Stomach (tissue), 9 donors: Measurements from ENCODE around the gene NFATC1. TPM values are rescaled to one million over a fixed set of nuclear protein-coding genes. Genes with fewer than 3 reads are reported as not detected.

Source experiments
- DNase-seq, 2 donors: peaks; one replicate each; pipeline versions ENCODE4 v3.0.0 to v3.0.0-alpha.2; 2013 to 2019
- H3K27ac ChIP-seq, 5 donors: fragments of 200-600 bp in 4 of 5; sonication (generic) in 4 of 5; one replicate each; pipeline ENCODE4 v1.5.1; 2013 to 2019; ENCODE audit warnings: mild to moderate bottlenecking in 1 of 5, moderate library complexity in 1 of 5
- H3K27me3 ChIP-seq, 3 donors: fragments of 200-600 bp; sonication (generic); one replicate each; pipeline ENCODE4 v1.5.1; 2017 to 2019; ENCODE audit warnings: mixed run types in 1 of 3
- H3K36me3 ChIP-seq, 4 donors: fragments of 200-600 bp; sonication (generic); 1 replicate in 3 of 4; 2 replicates in 1 of 4; pipeline ENCODE4 v1.5.1; 2016 to 2019
- H3K4me1 ChIP-seq, 4 donors: fragments of 200-600 bp; sonication (generic); one replicate each; pipeline ENCODE4 v1.5.1; 2016 to 2019
- H3K4me3 ChIP-seq, 4 donors: fragments of 200-600 bp; sonication (generic) in 3 of 4; one replicate each; pipeline ENCODE4 v1.5.1; 2016 to 2019; ENCODE audit warnings: mild to moderate bottlenecking in 1 of 4
- H3K9me3 ChIP-seq, 4 donors: fragments of 200-600 bp; sonication (generic); one replicate each; pipeline ENCODE4 v1.5.1; 2016 to 2019
- EP300 ChIP-seq: sonication (generic); formaldehyde crosslinking; IDR thresholded peaks from one replicate; pipeline ENCODE4 v1.6.1; 2017; ENCODE audit warnings: antibody characterized with exemption
- POLR2A ChIP-seq, 4 donors: fragments of 450-650 bp; IDR thresholded peaks; one replicate each; pipeline ENCODE4 v1.6.1; 2016; ENCODE audit warnings: antibody characterized with exemption in 4 of 4, control low read depth in 2 of 4, mild to moderate bottlenecking in 1 of 4, moderate library complexity in 1 of 4
- POLR2AphosphoS5 ChIP-seq, 3 donors: sonication (generic); formaldehyde crosslinking; IDR thresholded peaks; one replicate each; pipeline ENCODE4 v1.6.1; 2016; ENCODE audit warnings: antibody characterized with exemption in 3 of 3
- WGBS, 5 donors: extraction: QIAGEN DNeasy Blood & Tissue Kit in 3 of 5; methylation state at CpG; one replicate each; pipeline versions ENCODE4 v1.1.5 to v1.1.7; 2013 to 2018; 5-methylcytosine and 5-hydroxymethylcytosine counted together
- intact Hi-C: fragments of 100-400 bp; cut with DNase I; formaldehyde crosslinking; loops from one replicate; pipeline ENCODE4 v1.15.1; 2023; ENCODE audit warnings: low total_unique reads
- polyA plus RNA-seq, 3 donors: library from polyadenylated mRNA; stranded (reverse); fragments of 200-250 nt; gene quantifications; one replicate each; pipeline ENCODE4 v1.2.3, GENCODE V29; 2013
- total RNA-seq, 5 donors: library from RNA; depleted of rRNA; stranded (reverse); fragments of >200 nt; gene quantifications; one replicate each; pipeline versions ENCODE4 v1.1.0 to v1.2.3, GENCODE V29; 2014 to 2016
- TF ChIP-seq, protein P1 (sequence below), 7 experiments: fragments of 450-650 bp in 4 of 7; fragments of 200-600 bp in 3 of 7; sonication (generic) in 3 of 7; IDR thresholded peaks; one replicate each; pipeline ENCODE4 v1.5.1; 2016 to 2019; ENCODE audit warnings: antibody characterized with exemption in 7 of 7, control low read depth in 2 of 7, mild to moderate bottlenecking in 1 of 7
- donor health status: healthy with polysubstance abuse.
- donor health status: Bipolar disorder and iron deficiency.
- donor health status: healthy.

NFATC1 gene
- total and polyA plus RNA-seq, 8 donors: 2.6 to 14.0 (median 6.1) TPM

DNA sequence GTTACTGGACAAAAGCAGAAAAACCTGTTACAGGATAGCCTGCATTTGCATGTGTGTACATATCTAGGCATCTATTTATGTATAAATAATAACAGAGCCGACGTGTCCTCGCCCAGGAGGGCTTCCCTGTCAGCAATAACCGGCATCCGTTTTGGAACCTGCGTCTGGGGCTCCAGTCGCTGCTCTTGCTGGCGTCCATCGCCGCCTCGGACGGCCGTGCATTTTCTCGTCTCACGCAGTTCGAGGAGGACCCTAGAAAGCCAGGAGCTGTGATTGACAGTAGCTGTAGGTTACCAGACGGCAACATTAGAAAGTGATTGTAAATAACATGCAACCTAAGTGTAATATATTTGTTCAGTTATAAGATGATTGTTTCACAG is 132.6 kb downstream of the NFATC1 start:
- no peak overlapping the region for H3K4me3 ChIP-seq
- no peaks in the 10 kb centered on the region for H3K9me3 ChIP-seq
- H3K27ac ChIP-seq: no peak overlapping the region
- H3K27me3 ChIP-seq: peaks cover 0 to 39% (median 0%) of the 10 kb centered on the region in 3 donors
- no peak for TF ChIP-seq POLR2A (IDR thresholded peaks at IDR 0.05)
- no peak for TF ChIP-seq EP300
- no peak for TF ChIP-seq POLR2AphosphoS5 (IDR thresholded peaks at IDR 0.05)
- TF ChIP-seq, protein P1, sequence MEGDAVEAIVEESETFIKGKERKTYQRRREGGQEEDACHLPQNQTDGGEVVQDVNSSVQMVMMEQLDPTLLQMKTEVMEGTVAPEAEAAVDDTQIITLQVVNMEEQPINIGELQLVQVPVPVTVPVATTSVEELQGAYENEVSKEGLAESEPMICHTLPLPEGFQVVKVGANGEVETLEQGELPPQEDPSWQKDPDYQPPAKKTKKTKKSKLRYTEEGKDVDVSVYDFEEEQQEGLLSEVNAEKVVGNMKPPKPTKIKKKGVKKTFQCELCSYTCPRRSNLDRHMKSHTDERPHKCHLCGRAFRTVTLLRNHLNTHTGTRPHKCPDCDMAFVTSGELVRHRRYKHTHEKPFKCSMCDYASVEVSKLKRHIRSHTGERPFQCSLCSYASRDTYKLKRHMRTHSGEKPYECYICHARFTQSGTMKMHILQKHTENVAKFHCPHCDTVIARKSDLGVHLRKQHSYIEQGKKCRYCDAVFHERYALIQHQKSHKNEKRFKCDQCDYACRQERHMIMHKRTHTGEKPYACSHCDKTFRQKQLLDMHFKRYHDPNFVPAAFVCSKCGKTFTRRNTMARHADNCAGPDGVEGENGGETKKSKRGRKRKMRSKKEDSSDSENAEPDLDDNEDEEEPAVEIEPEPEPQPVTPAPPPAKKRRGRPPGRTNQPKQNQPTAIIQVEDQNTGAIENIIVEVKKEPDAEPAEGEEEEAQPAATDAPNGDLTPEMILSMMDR (IDR thresholded peaks at IDR 0.05): no peak
- intact Hi-C loops: loop anchor here (2.0 kb wide), 1 partner anchor 150 kb away; no protein-coding TSS in a partner anchor
- peaks cover 6 to 21% (median 13%) of the 10 kb centered on the region in 4 donors for H3K4me1 ChIP-seq
- peak in 1 of 2 donors; percentile 22 for DNase-seq
- WGBS, 5 donors: 86 to 95% (median 90%) methylated on average over 17 of the region's 17 CpGs
- H3K36me3 ChIP-seq: peaks cover 0 to 15% (median 7%) of the 10 kb centered on the region in 4 donors

DNA sequence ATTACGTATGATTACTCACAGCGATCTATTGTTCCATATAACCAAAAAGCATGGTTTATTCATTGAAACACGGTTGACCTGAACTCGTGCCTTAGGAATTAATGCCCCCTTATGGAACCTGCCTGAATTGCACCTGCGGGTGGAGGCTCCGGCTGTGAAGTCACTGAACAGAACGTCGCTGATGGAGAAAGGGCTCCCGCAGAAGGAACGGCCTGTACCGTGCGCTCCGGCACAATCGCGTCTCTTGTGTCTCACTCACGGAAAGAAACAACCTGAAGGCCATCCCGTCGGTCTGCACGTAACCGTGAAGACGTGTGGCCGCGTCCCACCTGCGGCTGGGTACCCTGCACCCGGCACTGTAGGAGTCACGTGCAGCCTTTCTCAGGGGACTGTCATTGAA is 133.1 kb downstream of the NFATC1 start:
- WGBS, 5 donors: 43 to 61% (median 50%) methylated on average over 26 of the region's 26 CpGs
- TF ChIP-seq POLR2AphosphoS5 (IDR thresholded peaks at IDR 0.05) (peak in 1 of 3 donors; percentile 36), EP300 (no peak), POLR2A (IDR thresholded peaks at IDR 0.05) (no peak)
- TF ChIP-seq, protein P1 (IDR thresholded peaks at IDR 0.05): peak in 5 of 7 experiments; percentile 87 to 95 (median 90)
- Histone ChIP-seq H3K27ac (no peak overlapping the region), H3K4me1 (peaks cover 6 to 18% (median 13%) of the 10 kb centered on the region in 4 donors), H3K36me3 (peaks cover 0 to 15% (median 7%) of the 10 kb centered on the region in 4 donors), H3K9me3 (no peaks in the 10 kb centered on the region), H3K4me3 (no peak overlapping the region), H3K27me3 (peaks cover 0 to 44% (median 0%) of the 10 kb centered on the region in 3 donors)
- intact Hi-C loops: loop anchor here (2.0 kb wide), 1 partner anchor 150 kb away; no protein-coding TSS in a partner anchor
- peak; percentile 69 to 86 for DNase-seq

DNA sequence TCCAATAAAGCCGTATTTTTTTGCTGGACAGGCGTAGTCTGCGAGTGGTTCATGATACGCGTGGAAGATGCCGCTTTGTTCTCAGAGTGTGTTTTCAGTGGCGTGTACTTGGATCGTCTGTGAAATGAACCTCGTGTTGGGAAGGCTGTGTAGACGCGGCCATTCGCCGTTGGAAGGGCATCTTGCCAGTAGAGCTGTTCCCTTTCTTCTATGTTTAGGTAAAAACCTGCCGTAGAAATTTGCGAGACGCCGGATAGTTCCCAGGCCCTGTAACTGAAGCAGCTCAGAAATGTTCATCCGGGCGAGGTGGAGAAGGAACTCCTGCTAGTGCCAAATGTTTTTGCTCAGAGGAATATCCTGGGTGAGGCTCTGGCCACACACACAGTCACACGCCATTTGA is 133.6 kb downstream of the NFATC1 start:
- peaks cover 0 to 15% (median 7%) of the 10 kb centered on the region in 4 donors for H3K36me3 ChIP-seq
- peaks cover 6 to 18% (median 13%) of the 10 kb centered on the region in 4 donors for H3K4me1 ChIP-seq
- peaks cover 0 to 44% (median 0%) of the 10 kb centered on the region in 3 donors for H3K27me3 ChIP-seq
- DNase-seq: peak in 1 of 2 donors; percentile 17
- intact Hi-C loops: loop anchor here (2.0 kb wide), 1 partner anchor 150 kb away; no protein-coding TSS in a partner anchor
- H3K9me3 ChIP-seq: no peaks in the 10 kb centered on the region
- TF ChIP-seq POLR2AphosphoS5 (IDR thresholded peaks at IDR 0.05) (no peak), POLR2A (IDR thresholded peaks at IDR 0.05) (no peak), EP300 (no peak)
- TF ChIP-seq, protein P1 (IDR thresholded peaks at IDR 0.05): no peak
- WGBS, 5 donors: 91 to 95% (median 94%) methylated on average over 20 of the region's 20 CpGs
- H3K4me3 ChIP-seq: no peak overlapping the region
- H3K27ac ChIP-seq: no peak overlapping the region

DNA sequence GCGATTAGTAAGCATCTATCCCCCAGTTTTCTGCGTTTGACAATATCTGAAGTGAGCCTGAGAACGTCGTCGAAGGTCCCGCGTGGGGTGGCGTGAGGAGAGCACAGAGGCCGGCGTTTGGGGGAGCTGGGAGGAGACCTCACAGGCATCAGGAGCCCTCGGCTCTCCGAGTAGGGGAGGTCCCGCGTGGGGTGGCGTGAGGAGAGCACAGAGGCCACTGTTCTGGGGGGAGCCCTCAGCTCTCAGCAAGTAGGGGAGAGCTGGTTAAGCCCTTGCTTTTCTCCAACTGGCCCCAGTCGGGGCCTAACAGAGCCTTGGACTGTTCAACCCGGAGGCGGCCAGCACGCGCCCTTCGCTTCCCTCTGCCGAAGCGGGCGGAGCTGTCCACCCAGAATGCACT is 134.3 kb downstream of the NFATC1 start:
- peaks cover 0 to 44% (median 0%) of the 10 kb centered on the region in 3 donors for H3K27me3 ChIP-seq
- H3K27ac ChIP-seq: no peak overlapping the region
- H3K4me3 ChIP-seq: no peak overlapping the region
- H3K9me3 ChIP-seq: no peaks in the 10 kb centered on the region
- TF ChIP-seq EP300 (no peak), POLR2A (IDR thresholded peaks at IDR 0.05) (no peak), POLR2AphosphoS5 (IDR thresholded peaks at IDR 0.05) (no peak)
- TF ChIP-seq, protein P1 (IDR thresholded peaks at IDR 0.05): no peak
- WGBS, 5 donors: 90 to 95% (median 93%) methylated on average over 15 to 24 of the region's 24 CpGs
- peaks cover 6 to 18% (median 13%) of the 10 kb centered on the region in 4 donors for H3K4me1 ChIP-seq
- DNase-seq: no peak
- H3K36me3 ChIP-seq: peaks cover 0 to 15% (median 7%) of the 10 kb centered on the region in 4 donors
- intact Hi-C loops: loop anchor here (2.0 kb wide), 1 partner anchor 151 kb away; no protein-coding TSS in a partner anchor
